ENCODE results near the gene FZR1. TPM values are rescaled to one million over a fixed set of nuclear protein-coding genes. Genes with fewer than 3 reads are reported as not detected.

FZR1 gene
- total RNA-seq, 2 experiments from 2014 or later = 61.2 to 65.3 TPM

DNA sequence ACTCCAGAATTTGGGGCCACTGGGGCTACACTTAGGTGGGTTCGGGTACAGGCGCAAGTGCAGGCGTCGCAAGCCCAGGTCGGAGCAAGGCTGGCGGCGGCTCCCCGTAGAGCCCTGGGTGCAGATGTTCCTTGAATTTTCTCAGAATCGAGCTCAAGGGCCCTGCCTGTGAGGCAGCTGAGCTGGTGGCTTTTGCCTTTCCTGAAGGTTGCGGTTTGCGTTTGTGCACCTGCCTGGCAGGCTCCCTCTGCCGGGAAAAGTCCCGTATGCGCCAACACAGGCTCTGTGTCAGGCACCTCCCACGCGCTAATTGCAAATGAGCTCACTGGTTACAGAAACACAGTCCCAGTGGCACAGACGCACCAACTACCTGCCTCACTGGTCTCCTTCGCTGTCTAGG is 11.6 kb upstream of the FZR1 start:
- Histone ChIP-seq H3K27ac (ENCODE audit: low read depth, low read length, poor library complexity, severe bottlenecking) (no peak overlapping the region), H3K9me2 (ENCODE audit: insufficient read depth, low read length) (no peaks in the 10 kb centered on the region), H2AFZ (ENCODE audit: low read length) (no peak overlapping the region), H3K9me3 (ENCODE audit: low read length) (no peaks in the 10 kb centered on the region), H3K4me2 (ENCODE audit: low read length) (no peak overlapping the region; the same call in 1 of the 2 replicates), H3K79me2 (ENCODE audit: insufficient read depth, low read depth, low read length) (peaks cover 11% of the 10 kb centered on the region), H3K4me1 (ENCODE audit: insufficient read depth, low read length, poor library complexity, severe bottlenecking) (peaks cover 9% of the 10 kb centered on the region), H3K36me3 (ENCODE audit: insufficient read depth, low read length) (peaks cover 52% of the 10 kb centered on the region), H4K20me1 (ENCODE audit: insufficient read depth, low read length) (no peaks in the 10 kb centered on the region), H3K4me3 (ENCODE audit: low read depth, low read length, poor library complexity, severe bottlenecking) (no peak overlapping the region)
- TF ChIP-seq, protein P1, sequence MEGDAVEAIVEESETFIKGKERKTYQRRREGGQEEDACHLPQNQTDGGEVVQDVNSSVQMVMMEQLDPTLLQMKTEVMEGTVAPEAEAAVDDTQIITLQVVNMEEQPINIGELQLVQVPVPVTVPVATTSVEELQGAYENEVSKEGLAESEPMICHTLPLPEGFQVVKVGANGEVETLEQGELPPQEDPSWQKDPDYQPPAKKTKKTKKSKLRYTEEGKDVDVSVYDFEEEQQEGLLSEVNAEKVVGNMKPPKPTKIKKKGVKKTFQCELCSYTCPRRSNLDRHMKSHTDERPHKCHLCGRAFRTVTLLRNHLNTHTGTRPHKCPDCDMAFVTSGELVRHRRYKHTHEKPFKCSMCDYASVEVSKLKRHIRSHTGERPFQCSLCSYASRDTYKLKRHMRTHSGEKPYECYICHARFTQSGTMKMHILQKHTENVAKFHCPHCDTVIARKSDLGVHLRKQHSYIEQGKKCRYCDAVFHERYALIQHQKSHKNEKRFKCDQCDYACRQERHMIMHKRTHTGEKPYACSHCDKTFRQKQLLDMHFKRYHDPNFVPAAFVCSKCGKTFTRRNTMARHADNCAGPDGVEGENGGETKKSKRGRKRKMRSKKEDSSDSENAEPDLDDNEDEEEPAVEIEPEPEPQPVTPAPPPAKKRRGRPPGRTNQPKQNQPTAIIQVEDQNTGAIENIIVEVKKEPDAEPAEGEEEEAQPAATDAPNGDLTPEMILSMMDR (conservative IDR thresholded peaks at IDR 0.05; ENCODE audit: low read length) = no peak
- TF ChIP-seq EZH2phosphoT487 (IDR thresholded peaks at IDR 0.05; ENCODE audit: borderline replicate concordance, low read depth, low read length) = no peak
- no TSS peak for BruUV-seq (replicated peaks)
- DNase-seq (ENCODE audit: low spot score) = no peak
- ChIA-PET CTCF (ENCODE audit: unreplicated experiment) (interaction anchor here (0.5 kb wide), 1 partner anchor 433 kb away, joined by 4 read pairs; no protein-coding TSS in a partner anchor), POLR2A (no interaction called here)
- intact Hi-C loops (cut with micrococcal nuclease; ENCODE audit: unreplicated experiment) = no loop called here

- peaks cover 51% of the 10 kb centered on the region for H3K36me3 ChIP-seq (ENCODE audit: insufficient read depth, low read length)
- H2AFZ ChIP-seq (ENCODE audit: low read length) = no peak overlapping the region
- H3K9me3 ChIP-seq (ENCODE audit: low read length) = no peaks in the 10 kb centered on the region
- ChIA-PET POLR2A (no interaction called here), CTCF (ENCODE audit: unreplicated experiment) (no interaction called here)
- H3K4me2 ChIP-seq (ENCODE audit: low read length) = no peak overlapping the region
- H3K79me2 ChIP-seq (ENCODE audit: insufficient read depth, low read depth, low read length) = peaks cover 20% of the 10 kb centered on the region
- no peaks in the 10 kb centered on the region for H3K9me2 ChIP-seq (ENCODE audit: insufficient read depth, low read length)
- intact Hi-C loops (cut with micrococcal nuclease; ENCODE audit: unreplicated experiment) = no loop called here
- TF ChIP-seq, protein P1 (conservative IDR thresholded peaks at IDR 0.05; ENCODE audit: low read length) = no peak
- TF ChIP-seq EZH2phosphoT487 (IDR thresholded peaks at IDR 0.05; ENCODE audit: borderline replicate concordance, low read depth, low read length) = no peak
- DNase-seq (ENCODE audit: low spot score) = no peak
- no peak overlapping the region for H3K27ac ChIP-seq (ENCODE audit: low read depth, low read length, poor library complexity, severe bottlenecking)
- H3K4me1 ChIP-seq (ENCODE audit: insufficient read depth, low read length, poor library complexity, severe bottlenecking) = peaks cover 16% of the 10 kb centered on the region
- no peak overlapping the region for H3K4me3 ChIP-seq (ENCODE audit: low read depth, low read length, poor library complexity, severe bottlenecking)
- no peaks in the 10 kb centered on the region for H4K20me1 ChIP-seq (ENCODE audit: insufficient read depth, low read length)
- no TSS peak for BruUV-seq (replicated peaks)
These were observed 9.5 kb upstream of the FZR1 start for GRCh38 chr19:3496392-3497273.

All from OCI-LY7 (cell line).